ENCODE data around the gene ANKLE1.

The ANKLE1 gene

GRCh38 chr19:17235300-17235970 lies 46.3 kb upstream of the ANKLE1 start (continued):
- TF ChIP-seq ZNF37A (tag by site-specific recombination; IDR thresholded peaks at IDR 0.05) = no peak
- no peak for TF ChIP-seq ZNF48 (tag by site-specific recombination; IDR thresholded peaks at IDR 0.05)
- no peak for TF ChIP-seq ZNF16 (tag by site-specific recombination; IDR thresholded peaks at IDR 0.05; ENCODE audit: low read depth)
- TF ChIP-seq ZFP37 (tag by site-specific recombination; IDR thresholded peaks at IDR 0.05) = no peak
- TF ChIP-seq ZNF626 (tag by site-specific recombination; IDR thresholded peaks at IDR 0.05) = no peak
- no peak for TF ChIP-seq HIC1 (tag by site-specific recombination; IDR thresholded peaks at IDR 0.05)
- TF ChIP-seq HOXA7 (CRISPR knock-in tag; IDR thresholded peaks at IDR 0.05; ENCODE audit: borderline replicate concordance) = no peak
- TF ChIP-seq YY1 (tag by site-specific recombination; IDR thresholded peaks at IDR 0.05) = peak; percentile 72
- no peak for TF ChIP-seq ZBTB49 (tag by site-specific recombination; IDR thresholded peaks at IDR 0.05; ENCODE audit: low read depth)
- no peak for TF ChIP-seq ZNF394 (tag by site-specific recombination; IDR thresholded peaks at IDR 0.05; ENCODE audit: borderline replicate concordance)
- TF ChIP-seq ZNF423 (tag by site-specific recombination; IDR thresholded peaks at IDR 0.05) = no peak
- TF ChIP-seq ZNF311 (tag by site-specific recombination; IDR thresholded peaks at IDR 0.05; ENCODE audit: borderline replicate concordance) = no peak
- TF ChIP-seq HOXC10 (CRISPR knock-in tag; IDR thresholded peaks at IDR 0.05) = no peak
- peak; percentile 43; the same call in 1 of the 2 replicates for TF ChIP-seq ZNF596 (tag by site-specific recombination; IDR thresholded peaks at IDR 0.05)
- TF ChIP-seq TSHZ1 (tag by site-specific recombination; IDR thresholded peaks at IDR 0.05; ENCODE audit: borderline replicate concordance) = no peak
- TF ChIP-seq ZNF792 (tag by site-specific recombination; IDR thresholded peaks at IDR 0.05) = no peak
- no peak for TF ChIP-seq ZNF292 (tag by site-specific recombination; IDR thresholded peaks at IDR 0.05; ENCODE audit: borderline replicate concordance, low read depth)
- TF ChIP-seq KLF10 (tag by site-specific recombination; IDR thresholded peaks at IDR 0.05) = peak; percentile 64
- TF ChIP-seq ZIC2 (tag by site-specific recombination; IDR thresholded peaks at IDR 0.05) = 0 out of 2 replicates have a peak, but pooled peaks have one; percentile 20
- no peak for TF ChIP-seq ZNF843 (tag by site-specific recombination; IDR thresholded peaks at IDR 0.05)
- TF ChIP-seq ZNF112 (tag by site-specific recombination; IDR thresholded peaks at IDR 0.05) = no peak
- TF ChIP-seq ZNF404 (tag by site-specific recombination; IDR thresholded peaks at IDR 0.05) = no peak
- TF ChIP-seq ZBTB20 (tag by site-specific recombination; IDR thresholded peaks at IDR 0.05) = peak; percentile 87; the same call in 1 of the 2 replicates
- no peak for TF ChIP-seq BCL6B (tag by site-specific recombination; IDR thresholded peaks at IDR 0.05)
- no peak for TF ChIP-seq ZNF658 (tag by site-specific recombination; IDR thresholded peaks at IDR 0.05)
- no peak for TF ChIP-seq ATF2 (tag by site-specific recombination; IDR thresholded peaks at IDR 0.05; ENCODE audit: low read depth)
- TF ChIP-seq ZNF416 (tag by site-specific recombination; IDR thresholded peaks at IDR 0.05) = no peak
- TF ChIP-seq ZNF777 (tag by site-specific recombination; IDR thresholded peaks at IDR 0.05; ENCODE audit: borderline replicate concordance) = no peak
- no peak for TF ChIP-seq ZNF221 (tag by site-specific recombination; IDR thresholded peaks at IDR 0.05; ENCODE audit: borderline replicate concordance)
- no peak for TF ChIP-seq ZNF621 (tag by site-specific recombination; IDR thresholded peaks at IDR 0.05)
- no peak for TF ChIP-seq ZNF324 (tag by site-specific recombination; IDR thresholded peaks at IDR 0.05)

Data from HEK293 (cell line).